Kasumi-1 (cell line): Measurements from ENCODE around the gene ARHGEF11.

Source experiments
- DNase-seq, 2 experiments: peaks; one replicate each; lab custom pipeline; 2025; lab: John Stamatoyannopoulos, UW

The ARHGEF11 gene

GRCh38 chr1:157050836-157051235, 5.3 kb upstream of the ARHGEF11 start:
- DNase-seq: no peak

- DNase-seq: no peak
Measured at GRCh38 chr1:157047062-157047410, 1.5 kb upstream of the ARHGEF11 start.

GRCh38 chr1:157044326-157044725, 1.2 kb downstream of the ARHGEF11 start:
- no peak for DNase-seq

- no peak for DNase-seq
Measured at GRCh38 chr1:157043685-157044084, 1.9 kb downstream of the ARHGEF11 start.

GRCh38 chr1:157042846-157043245, 2.7 kb downstream of the ARHGEF11 start:
- no peak for DNase-seq

GRCh38 chr1:157040802-157041201, 4.7 kb downstream of the ARHGEF11 start:
- DNase-seq: no peak

- no peak for DNase-seq
Measured at GRCh38 chr1:157035121-157035520, 10.4 kb downstream of the ARHGEF11 start.

GRCh38 chr1:157034137-157034800, 11.3 kb downstream of the ARHGEF11 start:
- no peak for DNase-seq

GRCh38 chr1:157033357-157033876, 12.1 kb downstream of the ARHGEF11 start:
- DNase-seq: no peak

GRCh38 chr1:157032303-157032702, 13.2 kb downstream of the ARHGEF11 start:
- DNase-seq: no peak

GRCh38 chr1:157030728-157031127, 14.8 kb downstream of the ARHGEF11 start:
- no peak for DNase-seq

GRCh38 chr1:157028674-157029073, 16.9 kb downstream of the ARHGEF11 start:
- no peak for DNase-seq

- no peak for DNase-seq
Measured at GRCh38 chr1:157025856-157026255, 19.7 kb downstream of the ARHGEF11 start.

GRCh38 chr1:157025385-157025784, 20.2 kb downstream of the ARHGEF11 start:
- no peak for DNase-seq

GRCh38 chr1:157021688-157022087, 23.9 kb downstream of the ARHGEF11 start:
- DNase-seq: no peak

- DNase-seq: no peak
Measured at GRCh38 chr1:157019457-157019856, 26.1 kb downstream of the ARHGEF11 start.

- DNase-seq: no peak
Measured at GRCh38 chr1:157011845-157012244, 33.7 kb downstream of the ARHGEF11 start.

GRCh38 chr1:157008502-157008901, 37.0 kb downstream of the ARHGEF11 start:
- DNase-seq: no peak

- DNase-seq: no peak
Measured at GRCh38 chr1:157007306-157007705, 38.2 kb downstream of the ARHGEF11 start.

GRCh38 chr1:157006676-157007075, 38.9 kb downstream of the ARHGEF11 start:
- no peak for DNase-seq

GRCh38 chr1:157005965-157006364, 39.6 kb downstream of the ARHGEF11 start:
- DNase-seq: no peak

- no peak for DNase-seq
Measured at GRCh38 chr1:157004806-157005205, 40.7 kb downstream of the ARHGEF11 start.

GRCh38 chr1:157004327-157004726, 41.2 kb downstream of the ARHGEF11 start:
- DNase-seq: no peak

- DNase-seq: no peak
Measured at GRCh38 chr1:157001304-157001703, 44.2 kb downstream of the ARHGEF11 start.
